PC-9 (cell line): ENCODE results near the gene EPHX1. TPM values are rescaled to one million over a fixed set of nuclear protein-coding genes. Genes with fewer than 3 reads are reported as not detected.
"Not testable (repeated sequence)": the region's sequence is repeated elsewhere in the genome, so short reads cannot be mapped to it uniquely, and the experiment has no call there.

ENCODE experiments used
- BruUV-seq: library from RNA; stranded (reverse); fragments of 400-500 nt; replicated peaks from 2 replicates; lab custom pipeline; 2021; lab: Mats Ljungman, UMichigan
- CTCF ChIA-PET: fragments of 300-600 bp; sonication (Branson Sonifier 250); formaldehyde crosslinking; loops from one replicate; lab custom pipeline; 2022; ENCODE audit warnings: antibody characterized with exemption; lab: Charles Lee
- POLR2A ChIA-PET: fragments of 300-600 bp; sonication (Branson Sonifier 250); formaldehyde crosslinking; loops from one replicate; lab custom pipeline; 2022; ENCODE audit warnings: antibody characterized with exemption; ENCODE audit not compliant: unreplicated experiment; lab: Charles Lee
- DNase-seq, 2 experiments: peaks; one replicate each; pipeline versions ENCODE4 v3.0.0 to v3.0.0-alpha.2; 2015 to 2022; ENCODE audit warnings: mixed read lengths in 1 of 2
- H2AFZ ChIP-seq: fragments of 200-600 bp; sonication (generic); 2 replicates; pipeline ENCODE4 v1.8.1; 2017; ENCODE audit warnings: antibody characterized with exemption
- H3F3A ChIP-seq: fragments of 200-600 bp; sonication (generic); 2 replicates; pipeline ENCODE4 v1.8.1; 2017; ENCODE audit warnings: antibody characterized with exemption, mild to moderate bottlenecking, low read depth; ENCODE audit not compliant: insufficient read depth
- H3K27ac ChIP-seq: fragments of 200-600 bp; sonication (generic); 2 replicates; pipeline ENCODE4 v1.6.1; 2016; ENCODE audit warnings: mixed run types
- H3K27me3 ChIP-seq: fragments of 200-600 bp; sonication (generic); 2 replicates; pipeline ENCODE4 v1.6.1; 2016; ENCODE audit warnings: low read depth, mixed run types; ENCODE audit not compliant: insufficient read depth
- H3K36me3 ChIP-seq: fragments of 200-600 bp; sonication (generic); 2 replicates; pipeline ENCODE4 v1.6.1; 2016; ENCODE audit warnings: low read depth, mixed run types
- H3K4me1 ChIP-seq: fragments of 200-600 bp; sonication (generic); replicated peaks from 2 replicates; pipeline ENCODE4 v1.6.1; 2016; ENCODE audit warnings: mixed run types; ENCODE audit not compliant: insufficient read depth
- H3K4me2 ChIP-seq: fragments of 200-600 bp; sonication (generic); 2 replicates; pipeline ENCODE4 v1.6.1; 2017; ENCODE audit warnings: mixed run types
- H3K4me3 ChIP-seq: fragments of 200-600 bp; sonication (generic); 2 replicates; pipeline ENCODE4 v1.6.1; 2016; ENCODE audit warnings: mixed run types
- H3K79me2 ChIP-seq: fragments of 200-600 bp; sonication (generic); 2 replicates; pipeline ENCODE4 v1.6.1; 2017; ENCODE audit warnings: low read depth, mixed run types
- H3K9me2 ChIP-seq: fragments of 200-600 bp; sonication (generic); 2 replicates; pipeline ENCODE4 v1.8.1; 2017; ENCODE audit warnings: mild to moderate bottlenecking; ENCODE audit not compliant: insufficient read depth
- H3K9me3 ChIP-seq: fragments of 200-600 bp; sonication (generic); 2 replicates; pipeline ENCODE4 v1.8.1; 2016; ENCODE audit warnings: low read depth; ENCODE audit not compliant: insufficient read depth
- H4K20me1 ChIP-seq: fragments of 200-600 bp; sonication (generic); 2 replicates; pipeline ENCODE4 v1.8.1; 2017; ENCODE audit not compliant: insufficient read depth
- EZH2 ChIP-seq: fragments of 200-600 bp; sonication (generic); IDR thresholded peaks from 2 replicates; pipeline ENCODE4 v1.8.0; 2017; ENCODE audit warnings: antibody characterized with exemption, low read depth
- intact Hi-C: fragments of 100-400 bp; cut with micrococcal nuclease; formaldehyde crosslinking; loops from one replicate; pipeline ENCODE4 v1.10.0; 2022; ENCODE audit not compliant: unreplicated experiment
- total RNA-seq: library from RNA; stranded (reverse); gene quantifications from 2 replicates; pipeline ENCODE4 v1.2.3, GENCODE V29; 2021
- TF ChIP-seq, protein P1 (sequence below): fragments of 200-600 bp; sonication (generic); conservative IDR thresholded peaks from 2 replicates; pipeline ENCODE4 v1.6.1; 2017; ENCODE audit warnings: mixed run types, antibody characterized with exemption, mild to moderate bottlenecking, moderate library complexity

EPHX1 gene
- total RNA-seq, 1 experiment from 2014 or later: 313 TPM

DNA sequence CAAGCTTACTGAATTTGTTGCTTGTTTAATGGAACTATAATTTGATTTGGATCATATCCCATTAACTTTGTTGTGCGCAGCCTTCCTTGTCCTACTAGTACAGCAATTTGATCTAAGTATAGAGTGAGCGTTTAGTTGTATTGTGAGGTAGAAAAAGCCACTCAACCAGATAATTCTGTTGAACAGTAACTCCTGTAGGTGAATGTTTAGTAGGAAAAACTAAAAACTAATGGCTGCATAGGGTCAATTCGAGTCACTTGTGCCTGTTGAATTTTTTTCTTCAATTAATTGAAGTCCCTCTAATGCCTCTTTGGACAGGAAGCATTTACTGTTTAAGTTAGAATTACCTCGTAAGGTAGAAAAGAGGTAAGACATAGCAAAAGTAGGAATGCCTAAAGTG lies 15.0 kb upstream of the EPHX1 start:
- BruUV-seq: no TSS peak
- CTCF ChIA-PET: no interaction called here
- Histone ChIP-seq H3K4me1 (no peaks in the 10 kb centered on the region), H3K4me2 (no peak overlapping the region), H3F3A (peaks cover 13% of the 10 kb centered on the region), H3K36me3 (peaks cover 10% of the 10 kb centered on the region), H4K20me1 (no peaks in the 10 kb centered on the region), H3K9me2 (no peaks in the 10 kb centered on the region), H3K27me3 (no peaks in the 10 kb centered on the region), H3K79me2 (0 out of 2 replicates have a peak, but pooled peaks cover 3% of the 10 kb centered on the region), H2AFZ (no peak overlapping the region), H3K27ac (no peak overlapping the region), H3K9me3 (no peaks in the 10 kb centered on the region), H3K4me3 (no peak overlapping the region)
- POLR2A ChIA-PET: interaction anchor here (0.7 kb wide), 1 partner anchor 60 kb away, joined by 3 read pairs; no protein-coding TSS in a partner anchor
- intact Hi-C loops: no loop called here
- DNase-seq: no peak
- TF ChIP-seq EZH2: no peak
- TF ChIP-seq, protein P1, sequence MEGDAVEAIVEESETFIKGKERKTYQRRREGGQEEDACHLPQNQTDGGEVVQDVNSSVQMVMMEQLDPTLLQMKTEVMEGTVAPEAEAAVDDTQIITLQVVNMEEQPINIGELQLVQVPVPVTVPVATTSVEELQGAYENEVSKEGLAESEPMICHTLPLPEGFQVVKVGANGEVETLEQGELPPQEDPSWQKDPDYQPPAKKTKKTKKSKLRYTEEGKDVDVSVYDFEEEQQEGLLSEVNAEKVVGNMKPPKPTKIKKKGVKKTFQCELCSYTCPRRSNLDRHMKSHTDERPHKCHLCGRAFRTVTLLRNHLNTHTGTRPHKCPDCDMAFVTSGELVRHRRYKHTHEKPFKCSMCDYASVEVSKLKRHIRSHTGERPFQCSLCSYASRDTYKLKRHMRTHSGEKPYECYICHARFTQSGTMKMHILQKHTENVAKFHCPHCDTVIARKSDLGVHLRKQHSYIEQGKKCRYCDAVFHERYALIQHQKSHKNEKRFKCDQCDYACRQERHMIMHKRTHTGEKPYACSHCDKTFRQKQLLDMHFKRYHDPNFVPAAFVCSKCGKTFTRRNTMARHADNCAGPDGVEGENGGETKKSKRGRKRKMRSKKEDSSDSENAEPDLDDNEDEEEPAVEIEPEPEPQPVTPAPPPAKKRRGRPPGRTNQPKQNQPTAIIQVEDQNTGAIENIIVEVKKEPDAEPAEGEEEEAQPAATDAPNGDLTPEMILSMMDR: no peak

DNA sequence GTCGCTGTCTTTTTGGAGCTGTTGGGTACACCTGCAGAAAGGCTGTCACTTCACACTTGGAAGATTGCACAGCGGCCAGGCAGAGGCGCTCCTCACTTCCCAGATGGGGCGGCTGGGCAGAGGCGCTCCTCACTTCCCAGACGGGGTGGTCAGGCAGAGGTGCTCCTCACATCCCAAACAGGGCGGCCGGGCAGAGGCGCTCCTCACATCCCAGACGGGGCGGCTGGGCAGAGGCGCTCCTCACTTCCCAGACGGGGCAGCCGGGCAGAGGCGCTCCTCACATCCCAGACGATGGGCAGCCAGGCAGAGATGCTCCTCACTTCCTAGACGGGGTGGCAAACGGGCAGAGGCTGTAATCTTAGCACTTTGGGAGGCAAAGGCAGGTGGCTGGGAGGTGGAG lies 13.8 kb upstream of the EPHX1 start:
- H3F3A ChIP-seq, BruUV-seq, H3K27me3 ChIP-seq, H3K9me2 ChIP-seq, CTCF ChIA-PET, H3K4me2 ChIP-seq, H3K4me1 ChIP-seq, H3K9me3 ChIP-seq, H3K4me3 ChIP-seq, H3K79me2 ChIP-seq, H4K20me1 ChIP-seq, H3K27ac ChIP-seq, H2AFZ ChIP-seq, POLR2A ChIA-PET, DNase-seq, H3K36me3 ChIP-seq, intact Hi-C loops: not testable (repeated sequence)

GRCh38 chr1:225801146-225801545 lies 8.8 kb upstream of the EPHX1 start:
- H3K36me3 ChIP-seq, H3K27ac ChIP-seq, DNase-seq, H3K79me2 ChIP-seq, BruUV-seq, H3K4me3 ChIP-seq, H3K4me1 ChIP-seq, H3K27me3 ChIP-seq, CTCF ChIA-PET, H3K9me2 ChIP-seq, H2AFZ ChIP-seq, H3K4me2 ChIP-seq, intact Hi-C loops, H4K20me1 ChIP-seq, H3K9me3 ChIP-seq: not testable (repeated sequence)
- H3F3A ChIP-seq: 0 out of 2 replicates have a peak, but pooled peaks cover 11% of the 10 kb centered on the region
- POLR2A ChIA-PET: interaction anchor here (0.7 kb wide), 1 partner anchor 270 kb away, joined by 4 read pairs; no protein-coding TSS in a partner anchor

DNA sequence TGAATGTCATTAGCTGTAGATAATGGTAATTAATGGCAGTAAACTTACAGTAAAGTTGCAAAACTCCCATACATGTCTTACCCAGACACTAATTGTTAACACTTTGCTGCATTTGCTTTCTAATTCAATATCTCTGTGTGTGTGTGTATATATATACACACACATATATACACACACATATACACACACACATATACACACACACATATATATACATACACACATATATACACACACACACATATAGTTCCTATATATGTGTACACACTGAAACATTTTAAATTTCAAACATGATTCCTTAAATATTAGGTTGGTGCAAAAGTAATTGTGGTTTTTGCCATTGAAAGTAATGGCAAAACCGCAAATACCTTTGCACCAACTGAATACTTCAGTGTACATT lies 3.7 kb upstream of the EPHX1 start:
- TF ChIP-seq EZH2: no peak
- TF ChIP-seq, protein P1: no peak
- Histone ChIP-seq H3K36me3 (no peaks in the 10 kb centered on the region), H2AFZ (no peak overlapping the region), H3K9me2 (no peaks in the 10 kb centered on the region), H3K4me2 (no peak overlapping the region), H3K27ac (no peak overlapping the region), H3K27me3 (no peaks in the 10 kb centered on the region), H3K4me3 (no peak overlapping the region), H3K9me3 (no peaks in the 10 kb centered on the region), H3K4me1 (peaks cover 10% of the 10 kb centered on the region), H3F3A (0 out of 2 replicates have a peak, but pooled peaks cover 14% of the 10 kb centered on the region), H4K20me1 (no peaks in the 10 kb centered on the region), H3K79me2 (peaks cover 10% of the 10 kb centered on the region)
- ChIA-PET CTCF (no interaction called here), POLR2A (no interaction called here)
- intact Hi-C loops: no loop called here
- BruUV-seq: no TSS peak
- DNase-seq: no peak

DNA sequence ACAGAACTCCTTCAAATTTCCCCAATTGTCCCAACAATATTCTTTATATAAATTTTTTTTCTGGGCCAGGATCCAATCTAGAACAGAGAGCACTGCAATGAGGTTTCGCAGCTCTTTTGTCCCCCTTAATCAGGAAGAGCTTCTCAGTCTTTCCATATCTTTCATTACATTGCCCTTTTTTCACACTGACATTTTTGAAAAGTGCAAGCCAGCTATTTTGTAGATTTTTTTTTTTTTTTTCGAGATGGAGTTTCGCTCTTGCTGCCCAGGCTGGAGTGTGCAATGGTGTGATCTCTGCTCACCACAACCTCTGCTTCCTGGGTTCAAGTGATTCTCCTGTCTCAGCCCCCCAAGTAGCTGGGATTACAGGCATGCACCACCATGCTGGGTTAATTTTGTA lies 3.2 kb upstream of the EPHX1 start:
- H4K20me1 ChIP-seq, H3K36me3 ChIP-seq, intact Hi-C loops, H3K27ac ChIP-seq, BruUV-seq, H3K4me2 ChIP-seq, H2AFZ ChIP-seq, CTCF ChIA-PET, H3K4me3 ChIP-seq, DNase-seq, H3K9me3 ChIP-seq, H3K27me3 ChIP-seq, H3K9me2 ChIP-seq, POLR2A ChIA-PET: not testable (repeated sequence)
- Histone ChIP-seq H3F3A (peaks cover 11% of the 10 kb centered on the region; the same call in 1 of the 2 replicates), H3K79me2 (peaks cover 15% of the 10 kb centered on the region), H3K4me1 (peaks cover 15% of the 10 kb centered on the region)
